ACHN (cell line): ENCODE data around the gene HOXC9.
A peak's percentile ranks its signal among the peaks of the same experiment; 100 is the strongest.

Experiments used
- DNase-seq: peaks from one replicate; pipeline ENCODE4 v3.0.0-alpha.2; 2015
- in situ Hi-C: cut with HindIII; loops from 2 replicates; pipeline ENCODE4 v1.10.0; 2017; ENCODE audit warnings: low sequenced_read_pairs, low pct_ligation_motif_present, low pct_unique_long_range_greater_than_20kb

Gene HOXC9

GRCh38 chr12:54000116-54001114 lies at the start of gene HOXC9:
Gene HOXC9, plus strand, starts transcription at chr12:54000161. Its CDS starts 28 bp downstream, at chr12:54000189.
- in situ Hi-C loops: no loop called here

GRCh38 chr12:53950437-53950773 lies 49.6 kb upstream of the HOXC9 start:
- no peak for DNase-seq
- in situ Hi-C loops: no loop called here

More at GRCh38 chr12:54000116-54001114, at the start of gene HOXC9:
- DNase-seq: peak; percentile 51

- DNase-seq: no peak
- in situ Hi-C loops: no loop called here
These were observed 49.0 kb upstream of the HOXC9 start for GRCh38 chr12:53950789-53951576.

- no peak for DNase-seq
These were observed 48.2 kb upstream of the HOXC9 start for GRCh38 chr12:53951577-53952334.

GRCh38 chr12:53952335-53952694 lies 47.6 kb upstream of the HOXC9 start:
- in situ Hi-C loops: no loop called here
- no peak for DNase-seq

More at GRCh38 chr12:53951577-53952334, 48.2 kb upstream of the HOXC9 start:
- in situ Hi-C loops: no loop called here

GRCh38 chr12:53952871-53953734 lies 46.9 kb upstream of the HOXC9 start:
- in situ Hi-C loops: no loop called here
- peak; percentile 54 for DNase-seq

GRCh38 chr12:53953831-53954693 lies 45.9 kb upstream of the HOXC9 start:
- in situ Hi-C loops: no loop called here
- DNase-seq: no peak

GRCh38 chr12:53954694-53955035 lies 45.3 kb upstream of the HOXC9 start, which contains the start of gene HOXC12:
Gene HOXC12, plus strand, starts transcription at chr12:53954903. Its CDS starts 27 bp downstream, at chr12:53954930.
- in situ Hi-C loops: no loop called here
- DNase-seq: no peak

- in situ Hi-C loops: no loop called here
- DNase-seq: no peak
These were observed 44.8 kb upstream of the HOXC9 start for GRCh38 chr12:53955036-53955775.

- no peak for DNase-seq
- in situ Hi-C loops: no loop called here
These were observed 44.1 kb upstream of the HOXC9 start for GRCh38 chr12:53955776-53956250.

GRCh38 chr12:53956251-53956887 lies 43.6 kb upstream of the HOXC9 start:
- in situ Hi-C loops: no loop called here
- no peak for DNase-seq

GRCh38 chr12:53956914-53957536 lies 42.9 kb upstream of the HOXC9 start:
- in situ Hi-C loops: no loop called here
- no peak for DNase-seq

GRCh38 chr12:53958128-53958527 lies 41.8 kb upstream of the HOXC9 start:
- DNase-seq: no peak
- in situ Hi-C loops: no loop called here

- in situ Hi-C loops: no loop called here
- no peak for DNase-seq
These were observed 40.6 kb upstream of the HOXC9 start for GRCh38 chr12:53959314-53959713.

- in situ Hi-C loops: no loop called here
- no peak for DNase-seq
These were observed 39.6 kb upstream of the HOXC9 start for GRCh38 chr12:53960187-53961024.
